DOHH2 (cell line): Measurements from ENCODE around the gene THRAP3.

ENCODE experiments used
- CTCF ChIP-seq: fragments of 200-600 bp; sonication (generic); IDR thresholded peaks from one replicate; pipeline ENCODE4 v1.5.1; 2014; ENCODE audit warnings: antibody characterized with exemption, mild to moderate bottlenecking, low read depth, low read length; ENCODE audit not compliant: poor library complexity, severe bottlenecking
- EZH2phosphoT487 ChIP-seq: fragments of 200-600 bp; sonication (generic); IDR thresholded peaks from 2 replicates; pipeline ENCODE4 v1.6.1; 2017; ENCODE audit warnings: borderline replicate concordance, mild to moderate bottlenecking, antibody characterized with exemption, low read length, moderate library complexity, mixed read lengths

- TF ChIP-seq CTCF (no peak), EZH2phosphoT487 (no peak)
These were observed 49.5 kb upstream of the THRAP3 start for GRCh38 chr1:36174713-36175112.
